ENCODE data around the gene G6PC3. TPM values are rescaled to one million over a fixed set of nuclear protein-coding genes. Genes with fewer than 3 reads are reported as not detected.

Gene G6PC3
- polyA plus RNA-seq, 1 of the 3 experiments (the other 2 are of a cell fraction): 166 TPM

GRCh38 chr17:44078412-44078811 is 7.9 kb downstream of the G6PC3 start:
- Histone ChIP-seq H3K79me2 (ENCODE audit: insufficient read depth) (peaks cover 15% of the 10 kb centered on the region), H3K4me3 (ENCODE audit: low read depth in 2 of 2, low read length in 1 of 2) (no peak overlapping the region), H3K27me3 (ENCODE audit: insufficient read depth) (no peaks in the 10 kb centered on the region), H3K27ac (ENCODE audit: low read depth in 2 of 2, low read length in 1 of 2) (no peak overlapping the region), H3K9me3 (no peaks in the 10 kb centered on the region), H3K9ac (no peak overlapping the region), H3F3A (replicated peaks; ENCODE audit: insufficient read depth) (peaks cover 2% of the 10 kb centered on the region), H3K9me2 (no peaks in the 10 kb centered on the region), H3K4me1 (ENCODE audit: control insufficient read depth in 1 of 2, insufficient read depth in 2 of 2, low read depth in 1 of 2, low read length in 1 of 2) (no peaks in the 10 kb centered on the region; a peak in 1 of 4 replicates), H3K4me2 (no peak overlapping the region), H4K20me1 (ENCODE audit: insufficient read depth) (no peaks in the 10 kb centered on the region), H3K36me3 (replicated peaks in 1 of 2; ENCODE audit: control insufficient read depth in 1 of 2, insufficient read depth in 2 of 2, low read length in 1 of 2) (peaks cover 16 to 62% of the 10 kb centered on the region in 2 experiments), H2AFZ (ENCODE audit: low read depth) (no peak overlapping the region)
- WGBS (ENCODE audit: low lambda C conversion rate): 95% methylated on average over 6 of the region's 19 CpGs
- CTCF ChIA-PET: interaction anchor here (0.6 to 1.5 kb wide), 2 partner anchors 10 to 15 kb away, joined by 3 to 4 read pairs; no protein-coding TSS in a partner anchor
- no peak for DNase-seq
- POLR2A ChIA-PET: no interaction called here
- no peak for TF ChIP-seq FOXM1 (IDR thresholded peaks at IDR 0.05; ENCODE audit: low read depth)
- no peak for TF ChIP-seq POLR2AphosphoS5 (IDR thresholded peaks at IDR 0.05; ENCODE audit: low read depth, low read length)
- TF ChIP-seq USF1 (IDR thresholded peaks at IDR 0.05; ENCODE audit: borderline replicate concordance, low read depth): no peak
- TF ChIP-seq MEF2A (IDR thresholded peaks at IDR 0.05; ENCODE audit: borderline replicate concordance, low read depth): no peak
- TF ChIP-seq GABPA (IDR thresholded peaks at IDR 0.05; ENCODE audit: low read depth): no peak
- TF ChIP-seq FOSL2 (IDR thresholded peaks at IDR 0.05; ENCODE audit: borderline replicate concordance, low read depth): no peak
- TF ChIP-seq GATA2 (CRISPR knock-in tag; IDR thresholded peaks at IDR 0.05): no peak
- TF ChIP-seq RXRA (IDR thresholded peaks at IDR 0.05; ENCODE audit: borderline replicate concordance, low read depth): no peak
- TF ChIP-seq PBX3 (IDR thresholded peaks at IDR 0.05): no peak
- TF ChIP-seq MXI1 (IDR thresholded peaks at IDR 0.05; ENCODE audit: low read depth, low read length): no peak
- TF ChIP-seq YY1 (IDR thresholded peaks at IDR 0.05; ENCODE audit: low read depth): no peak
- no peak for TF ChIP-seq EP300 (IDR thresholded peaks at IDR 0.05; ENCODE audit: borderline replicate concordance in 1 of 2, low read depth in 1 of 2, low read length in 1 of 2)
- no peak for TF ChIP-seq NFIC (IDR thresholded peaks at IDR 0.05; ENCODE audit: borderline replicate concordance)
- no peak for TF ChIP-seq SMC3 (IDR thresholded peaks at IDR 0.05; ENCODE audit: low read depth, low read length)
- TF ChIP-seq TEAD4 (IDR thresholded peaks at IDR 0.05; ENCODE audit: borderline replicate concordance, insufficient read depth): no peak
- no peak for TF ChIP-seq ZBTB33 (IDR thresholded peaks at IDR 0.05; ENCODE audit: borderline replicate concordance, low read depth)
